ENCODE results near the gene LPCAT1.

Gene LPCAT1

GRCh38 chr5:1412163-1412562, 111.6 kb downstream of the LPCAT1 start:
- DNase-seq (ENCODE audit: low read depth, low spot score): no peak
